IMR-90 (cell line): ENCODE data around the gene OSBPL8. TPM values are rescaled to one million over a fixed set of nuclear protein-coding genes. Genes with fewer than 3 reads are reported as not detected.

Source experiments
- ATAC-seq: fragments of 200-7000 bp; cut with Tn5 transposase; 2 replicates; pipeline ENCODE4 v1.9.1; 2020; ENCODE audit warnings: low read depth, mild to moderate bottlenecking, moderate library complexity
- BruUV-seq: library from RNA; stranded (reverse); fragments of 400-500 nt; replicated peaks from 2 replicates; lab custom pipeline; 2021; lab: Mats Ljungman, UMichigan
- CTCF ChIA-PET: fragments of 300-600 bp; formaldehyde crosslinking; extraction: SDS; loops from one replicate; lab custom pipeline; 2021; ENCODE audit warnings: antibody characterized with exemption; lab: Yijun Ruan, JAX
- POLR2A ChIA-PET: fragments of 300-600 bp; sonication (Branson Sonifier 250); formaldehyde crosslinking; loops from one replicate; lab custom pipeline; 2022; ENCODE audit warnings: antibody characterized with exemption; ENCODE audit not compliant: unreplicated experiment; lab: Charles Lee
- DNase-seq: peaks from one replicate; pipeline ENCODE4 v3.0.0; 2013
- H2AFZ ChIP-seq: replicated peaks from 2 replicates; pipeline ENCODE3; 2013; ENCODE audit warnings: low read length, mild to moderate bottlenecking; ENCODE audit not compliant: poor library complexity
- H2AK5ac ChIP-seq: 2 replicates; pipeline ENCODE4 v1.6.1; 2013; ENCODE audit warnings: low read depth, low read length, inconsistent platforms
- H2AK9ac ChIP-seq: replicated peaks from 2 replicates; pipeline ENCODE3; 2013; ENCODE audit warnings: mild to moderate bottlenecking, low read depth, low read length, moderate library complexity; ENCODE audit not compliant: poor library complexity
- H2BK120ac ChIP-seq: 2 replicates; pipeline ENCODE4 v1.6.1; 2013; ENCODE audit warnings: low read depth, low read length, inconsistent platforms
- H2BK15ac ChIP-seq: 3 replicates; pipeline ENCODE4 v1.6.1; 2013; ENCODE audit warnings: low read depth, low read length, inconsistent platforms
- H2BK20ac ChIP-seq: 2 replicates; pipeline ENCODE4 v1.6.1; 2013; ENCODE audit warnings: low read depth, mild to moderate bottlenecking, inconsistent platforms, low read length, moderate library complexity
- H2BK5ac ChIP-seq: 2 replicates; pipeline ENCODE4 v1.6.1; 2013; ENCODE audit warnings: mild to moderate bottlenecking, low read depth, low read length, inconsistent platforms; ENCODE audit not compliant: poor library complexity, severe bottlenecking
- H3K14ac ChIP-seq: replicated peaks from 2 replicates; pipeline ENCODE4 v1.6.1; 2013; ENCODE audit warnings: low read depth, low read length, inconsistent platforms
- H3K18ac ChIP-seq: 2 replicates; pipeline ENCODE4 v1.6.1; 2013; ENCODE audit warnings: low read depth, low read length, control low read depth
- H3K23ac ChIP-seq: 2 replicates; pipeline ENCODE4 v1.6.1; 2013; ENCODE audit warnings: low read depth, low read length, inconsistent platforms
- H3K27ac ChIP-seq: 2 replicates; pipeline ENCODE4 v1.5.1; 2013; ENCODE audit warnings: mild to moderate bottlenecking, control low read depth, low read length; ENCODE audit not compliant: insufficient read depth
- H3K27me3 ChIP-seq: 2 replicates; pipeline ENCODE4 v1.6.1; 2013; ENCODE audit warnings: low read length; ENCODE audit not compliant: control insufficient read depth, insufficient read depth
- H3K36me3 ChIP-seq: 2 replicates; pipeline ENCODE4 v1.6.1; 2013; ENCODE audit warnings: low read length, mixed read lengths; ENCODE audit not compliant: control insufficient read depth, insufficient read depth
- H3K4ac ChIP-seq: 2 replicates; pipeline ENCODE4 v1.6.1; 2013; ENCODE audit warnings: low read depth, low read length, inconsistent platforms
- H3K4me1 ChIP-seq: 2 replicates; pipeline ENCODE4 v1.6.1; 2013; ENCODE audit warnings: low read length, mixed read lengths; ENCODE audit not compliant: control insufficient read depth, insufficient read depth
- H3K4me2 ChIP-seq: 2 replicates; pipeline ENCODE4 v1.6.1; 2013; ENCODE audit warnings: low read depth, mild to moderate bottlenecking, control low read depth, low read length, moderate library complexity
- H3K4me3 ChIP-seq: 2 replicates; pipeline ENCODE4 v1.5.1; 2013; ENCODE audit warnings: low read depth, mild to moderate bottlenecking, control low read depth, low read length, moderate library complexity; ENCODE audit not compliant: insufficient read depth
- H3K56ac ChIP-seq: 2 replicates; pipeline ENCODE4 v1.6.1; 2013; ENCODE audit warnings: low read length, inconsistent platforms; ENCODE audit not compliant: insufficient read depth; ENCODE audit errors: extremely low read depth
- H3K79me1 ChIP-seq, 2 experiments: 2 replicates each; pipeline ENCODE4 v1.6.1; 2013; ENCODE audit warnings: low read length in 2 of 2, inconsistent platforms in 1 of 2, low read depth in 1 of 2
- H3K9ac ChIP-seq: 2 replicates; pipeline ENCODE4 v1.6.1; 2013; ENCODE audit warnings: low read depth, low read length, control low read depth
- H3K9me1 ChIP-seq: 2 replicates; pipeline ENCODE4 v1.6.1; 2013; ENCODE audit warnings: low read length, inconsistent platforms; ENCODE audit not compliant: insufficient read depth
- H3K9me3 ChIP-seq: 2 replicates; pipeline ENCODE4 v1.6.1; 2013; ENCODE audit warnings: low read length; ENCODE audit not compliant: control insufficient read depth, insufficient read depth
- H4K20me1 ChIP-seq: 2 replicates; pipeline ENCODE4 v1.6.1; 2013; ENCODE audit warnings: low read length, inconsistent platforms; ENCODE audit not compliant: insufficient read depth
- H4K5ac ChIP-seq: 2 replicates; pipeline ENCODE4 v1.6.1; 2013; ENCODE audit warnings: mild to moderate bottlenecking, low read depth, low read length, control low read depth
- H4K8ac ChIP-seq, 2 experiments: 2 replicates each; pipeline ENCODE4 v1.6.1; 2013; ENCODE audit warnings: low read depth in 2 of 2, low read length in 2 of 2, control low read depth in 1 of 2, inconsistent platforms in 1 of 2
- H4K91ac ChIP-seq: 2 replicates; pipeline ENCODE4 v1.6.1; 2013; ENCODE audit warnings: low read depth, low read length, inconsistent platforms; ENCODE audit not compliant: insufficient read depth
- CTCF ChIP-seq: conservative IDR thresholded peaks from 2 replicates; pipeline ENCODE4 v1.5.1; 2012; ENCODE audit warnings: mild to moderate bottlenecking, low read depth, low read length, improper control_type of control experiment
- MAFK ChIP-seq: IDR thresholded peaks from 2 replicates; pipeline ENCODE4 v1.6.1; 2012; ENCODE audit warnings: low read depth, low read length, improper control_type of control experiment
- MXI1 ChIP-seq: IDR thresholded peaks from 2 replicates; pipeline ENCODE4 v1.6.1; 2012; ENCODE audit warnings: low read depth, mild to moderate bottlenecking, low read length, moderate library complexity, borderline replicate concordance
- NFE2L2 ChIP-seq: fragments of 150-350 bp; IDR thresholded peaks from 2 replicates; pipeline ENCODE4 v1.6.1; 2016; ENCODE audit warnings: low read depth, mild to moderate bottlenecking, low read length
- POLR2A ChIP-seq: IDR thresholded peaks from 2 replicates; pipeline ENCODE4 v1.6.1; 2012; ENCODE audit warnings: mild to moderate bottlenecking, low read depth, low read length
- SMC3 ChIP-seq: fragments of 150-350 bp; IDR thresholded peaks from 2 replicates; pipeline ENCODE4 v1.6.1; 2016; ENCODE audit warnings: low read depth, mild to moderate bottlenecking, antibody characterized with exemption, low read length, moderate library complexity
- USF2 ChIP-seq: fragments of 150-350 bp; IDR thresholded peaks from 2 replicates; pipeline ENCODE4 v1.6.1; 2017; ENCODE audit warnings: mild to moderate bottlenecking, antibody characterized with exemption, low read length, low read depth
- WGBS, 2 experiments: methylation state at CpG; one replicate each; pipeline versions ENCODE4 v1.1.5 to v1.1.7; 2013; ENCODE audit warnings: missing lambda C conversion rate in 2 of 2; ENCODE audit not compliant: insufficient read length in 1 of 2; ENCODE audit errors: extremely low coverage in 2 of 2; 5-methylcytosine and 5-hydroxymethylcytosine counted together
- dilution Hi-C: fragments of 300-500 bp; cut with HindIII; formaldehyde crosslinking; loops from one replicate; pipeline ENCODE4 v1.14.3; 2018; ENCODE audit warnings: low sequenced_read_pairs; ENCODE audit not compliant: unreplicated experiment
- in situ Hi-C: fragments of 300-500 bp; cut with MboI; formaldehyde crosslinking; loops from 3 replicates; pipeline ENCODE4 v1.14.3; 2019; ENCODE audit warnings: low sequenced_read_pairs, inconsistent platforms, mixed read lengths
- intact Hi-C: fragments of 100-400 bp; cut with micrococcal nuclease; formaldehyde crosslinking; loops from 2 replicates; pipeline ENCODE4 v1.10.0; 2022
- polyA plus RNA-seq, 3 experiments: library from polyadenylated mRNA; depleted of rRNA; stranded (reverse); fragments of >200 nt; gene quantifications; 2 replicates each; pipeline ENCODE4 v1.2.3, GENCODE V29; 2012; ENCODE audit warnings: low replicate concordance in 1 of 3
- total RNA-seq: library from RNA; depleted of rRNA; stranded (reverse); fragments of >200 nt; gene quantifications from 2 replicates; pipeline ENCODE4 v1.2.3, GENCODE V29; 2012

Gene OSBPL8
- total and polyA plus RNA-seq, 2 of the 4 experiments (the other 2 are of a cell fraction) = 17.8 to 24.2 TPM

GRCh38 chr12:76410781-76411180 lies 148.8 kb downstream of the OSBPL8 start:
- H3K27ac ChIP-seq = no peak overlapping the region
- H3K14ac ChIP-seq = no peak overlapping the region
- H4K5ac ChIP-seq = no peak overlapping the region
- H3K9ac ChIP-seq = no peak overlapping the region
- H2BK15ac ChIP-seq = no peak overlapping the region
- no peak overlapping the region for H2AK9ac ChIP-seq
- ATAC-seq (no peak), DNase-seq (no peak)
- H3K36me3 ChIP-seq = no peaks in the 10 kb centered on the region
- H2BK5ac ChIP-seq = no peak overlapping the region
- no peak overlapping the region for H3K18ac ChIP-seq
- no peaks in the 10 kb centered on the region for H3K9me1 ChIP-seq
- no peaks in the 10 kb centered on the region for H4K20me1 ChIP-seq
- no peak overlapping the region for H3K4me3 ChIP-seq
- no peak overlapping the region for H2AK5ac ChIP-seq
- no peaks in the 10 kb centered on the region for H3K9me3 ChIP-seq
- no peak overlapping the region for H2BK20ac ChIP-seq
- H3K56ac ChIP-seq = no peak overlapping the region
- POLR2A ChIA-PET = interaction anchor here (0.6 kb wide), 1 partner anchor 386 kb away, joined by 5 read pairs; no protein-coding TSS in a partner anchor
- H3K4ac ChIP-seq = no peak overlapping the region
- dilution Hi-C loops = no loop called here
- WGBS, 2 experiments = no CpG with 5 or more reads among the region's 5 CpGs
- H4K8ac ChIP-seq = no peak overlapping the region
- H2BK120ac ChIP-seq = no peak overlapping the region
- H3K4me2 ChIP-seq = no peak overlapping the region
- H3K79me1 ChIP-seq = peaks cover 5 to 8% of the 10 kb centered on the region in 2 experiments; a peak in 3 of 4 replicates
- TF ChIP-seq CTCF = no peak
- no peak for TF ChIP-seq MAFK
- no peak for TF ChIP-seq POLR2A
- no peak for TF ChIP-seq NFE2L2
- TF ChIP-seq SMC3 = no peak
- TF ChIP-seq USF2 = no peak
- no peak for TF ChIP-seq MXI1
- in situ Hi-C loops = no loop called here
- H3K27me3 ChIP-seq = no peaks in the 10 kb centered on the region
- intact Hi-C loops = no loop called here
- H3K23ac ChIP-seq = no peak overlapping the region
- CTCF ChIA-PET = no interaction called here
- no TSS peak for BruUV-seq
- H4K91ac ChIP-seq = no peak overlapping the region
- H2AFZ ChIP-seq = no peak overlapping the region
- H3K4me1 ChIP-seq = no peaks in the 10 kb centered on the region
